Right hindlimb (tissue), 1 donor: Measurements from ENCODE around the gene EPOP.
"Not testable (repeated sequence)": the region's sequence is repeated elsewhere in the genome, so short reads cannot be mapped to it uniquely, and the experiment has no call there.

Experiments used
- DNase-seq: peaks from one replicate; pipeline ENCODE4 v3.0.0-alpha.2; 2018

EPOP gene

DNA sequence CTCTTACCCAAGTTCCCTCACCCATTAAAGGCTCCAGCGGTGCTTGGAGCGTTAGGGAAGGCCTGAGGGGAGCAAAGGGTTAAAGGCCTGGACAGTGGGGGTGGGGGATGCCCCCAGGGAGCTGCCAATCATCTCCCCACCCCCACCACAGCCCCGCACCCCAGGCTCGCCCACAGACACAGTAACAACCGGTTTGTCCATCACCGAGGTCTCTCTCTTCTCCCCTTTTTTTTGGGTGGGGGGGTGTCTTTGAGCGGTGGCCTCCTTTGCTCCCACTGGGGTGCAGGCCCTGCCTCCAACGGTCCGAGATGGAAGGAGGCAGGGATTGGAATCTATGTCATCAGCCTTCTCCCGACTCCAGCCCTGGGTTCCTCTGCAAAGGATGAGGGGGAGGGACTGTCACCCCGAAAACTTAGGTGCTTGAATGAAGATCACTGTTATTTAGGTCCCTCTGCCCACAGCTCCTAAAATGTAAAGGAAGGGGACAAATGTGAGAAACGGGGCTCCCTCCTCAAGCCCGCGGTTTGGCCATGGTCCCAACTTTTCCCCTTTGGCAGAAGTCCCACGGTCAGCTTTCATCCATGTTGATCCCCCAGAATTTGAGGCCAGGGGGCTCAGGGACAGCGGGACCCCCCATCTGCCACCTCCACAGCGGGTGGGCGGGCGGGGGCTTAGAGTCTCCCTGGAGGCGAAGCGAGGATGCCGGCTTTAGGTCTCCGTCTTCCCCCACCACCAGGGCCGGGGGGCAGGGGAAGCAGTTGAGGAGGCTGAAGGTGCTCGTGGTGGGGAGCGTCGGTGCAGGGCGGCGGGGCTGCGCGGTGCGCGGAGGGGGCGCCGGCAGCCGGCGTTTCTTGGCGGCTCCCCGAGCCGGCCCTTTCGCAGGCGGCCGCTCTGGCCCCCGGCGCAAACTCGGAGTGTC is 1.7 kb downstream of the EPOP start:
- no peak for DNase-seq

DNA sequence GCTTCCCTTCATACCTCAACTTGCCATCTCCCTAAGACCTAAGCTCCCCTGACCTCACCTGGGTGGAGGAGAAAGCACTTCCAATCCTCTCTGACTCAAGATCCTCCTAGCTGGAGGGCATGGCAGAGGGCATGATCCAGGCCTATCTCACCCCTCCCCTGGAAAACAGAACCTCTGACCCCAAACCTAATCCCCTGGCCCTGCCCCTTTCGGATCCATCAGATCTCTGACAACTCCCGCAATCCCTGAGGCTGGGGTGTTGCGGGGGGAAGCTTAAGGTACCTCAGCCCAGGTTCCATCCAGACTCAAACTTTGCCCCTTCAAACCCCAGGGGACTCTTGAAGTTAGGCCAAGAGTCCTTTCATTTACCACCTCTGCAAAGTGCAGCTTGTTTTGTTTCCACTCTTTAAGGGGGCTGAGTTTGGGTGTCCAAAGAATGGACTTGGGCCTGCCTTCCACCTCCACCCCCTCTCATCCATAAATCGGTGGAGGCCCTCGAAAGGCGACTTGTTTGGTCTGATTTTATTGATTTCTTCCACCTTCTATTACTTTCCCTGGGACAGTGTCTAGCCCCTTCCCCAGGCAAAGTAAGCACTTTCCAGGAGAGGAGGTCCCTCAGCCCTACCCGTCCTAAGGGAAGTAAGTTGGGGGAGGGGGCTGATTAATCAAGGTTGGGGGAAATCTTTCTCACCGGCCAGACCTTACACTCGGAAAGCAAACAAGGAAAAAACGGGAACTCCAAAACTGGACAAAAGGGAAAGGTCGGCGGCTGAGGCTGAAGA is 2.6 kb downstream of the EPOP start:
- no peak for DNase-seq

DNA sequence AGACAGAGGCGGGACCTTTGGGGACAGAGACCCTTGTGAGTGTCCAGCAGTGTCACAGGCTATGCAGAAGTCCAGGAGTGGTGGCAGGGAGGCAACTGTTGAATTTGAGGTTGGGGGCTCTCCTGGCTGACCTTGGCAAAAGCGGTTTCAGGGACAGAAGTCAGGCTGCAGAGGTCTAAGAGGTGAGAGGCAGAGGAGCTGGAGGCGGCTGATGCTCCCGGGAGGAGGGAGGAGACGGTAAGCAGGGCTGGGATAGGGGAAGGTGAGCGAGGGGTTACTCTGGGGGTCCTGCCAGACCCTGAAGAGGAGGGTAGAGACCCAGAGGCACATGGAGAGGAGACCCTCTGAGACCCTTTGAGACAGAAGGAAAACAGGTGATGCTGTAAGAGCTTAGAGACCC is 5.2 kb downstream of the EPOP start:
- DNase-seq: no peak

DNA sequence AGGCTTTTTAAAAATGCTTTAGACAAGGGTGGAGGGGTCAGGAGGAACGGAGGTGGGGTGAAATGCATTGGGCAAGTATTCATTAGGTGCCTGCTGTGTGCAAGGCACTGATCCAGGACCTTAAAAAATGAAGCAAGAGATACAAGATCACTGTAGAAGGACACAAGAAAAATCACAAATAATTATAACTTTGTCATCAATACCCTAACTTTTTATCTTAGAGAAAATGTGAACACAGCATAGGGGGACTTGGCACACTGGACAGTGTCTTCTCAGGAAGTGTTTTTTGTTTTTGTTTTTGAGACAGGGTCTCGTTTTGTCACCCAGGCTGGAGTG is 7.0 kb downstream of the EPOP start:
- no peak for DNase-seq

DNA sequence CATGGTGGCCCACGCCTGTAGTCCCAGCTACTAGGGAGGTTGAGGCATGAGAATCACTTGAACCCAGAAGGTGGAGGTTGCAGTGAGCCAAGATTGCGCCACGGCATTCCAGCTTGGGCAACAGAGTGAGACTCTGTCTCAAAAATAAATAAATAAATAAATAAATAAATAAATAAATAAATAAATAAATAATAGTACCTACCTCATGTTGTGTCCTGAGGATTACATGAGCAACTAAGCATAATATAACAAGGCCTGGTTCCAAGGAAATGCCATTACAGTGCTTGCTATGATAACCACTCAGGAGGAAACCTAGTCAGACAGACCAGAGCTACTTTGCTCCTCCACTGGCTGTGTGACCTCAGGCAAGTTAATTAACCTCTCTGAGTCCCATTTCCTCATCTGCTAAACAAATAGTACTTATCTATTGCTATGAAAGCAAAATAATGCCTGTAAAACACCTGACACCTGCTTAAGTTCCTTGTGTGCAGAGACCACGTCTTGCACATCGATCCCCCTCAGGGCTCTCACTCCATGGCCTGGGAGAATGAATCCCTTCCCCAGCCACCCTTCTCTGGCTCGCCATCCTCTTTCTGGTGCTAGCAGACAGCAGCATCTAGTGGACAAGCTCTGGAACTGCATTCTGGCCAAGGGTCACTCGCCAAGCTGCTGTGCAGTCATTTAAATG is 7.5 kb downstream of the EPOP start:
- peak; percentile 76 for DNase-seq

DNA sequence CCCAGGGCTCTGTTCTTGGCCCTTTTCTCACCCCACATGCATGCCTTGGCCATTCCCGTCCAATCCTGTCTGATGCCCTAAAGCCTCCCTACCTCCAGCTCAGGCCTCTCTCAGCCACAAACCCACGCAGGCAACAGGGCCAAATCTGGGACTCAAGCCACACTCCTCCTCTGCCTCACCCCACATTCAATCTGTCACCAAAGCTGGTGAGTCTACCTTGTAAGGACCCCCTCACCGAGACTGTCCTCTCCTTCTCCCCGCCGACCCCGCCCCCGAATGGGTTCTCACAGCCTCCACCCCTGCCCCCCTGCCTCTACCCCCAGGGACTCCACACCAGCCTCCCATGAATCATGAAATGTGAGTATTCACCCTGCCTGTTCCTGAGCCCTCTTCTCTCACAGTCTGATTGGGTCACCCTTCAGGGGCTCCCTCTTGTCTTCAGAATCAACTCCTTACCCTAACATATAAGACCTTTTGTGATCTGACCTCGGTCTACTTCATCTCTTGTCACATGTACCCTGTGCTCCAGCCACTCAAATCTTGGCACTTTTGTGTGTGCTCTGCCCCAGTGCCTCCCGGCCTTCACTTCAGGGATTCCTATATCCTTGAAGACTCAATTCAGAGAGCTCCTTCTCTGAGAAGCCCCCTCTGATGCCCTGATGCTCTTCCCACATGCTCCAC is 10.7 kb downstream of the EPOP start:
- no peak for DNase-seq

DNA sequence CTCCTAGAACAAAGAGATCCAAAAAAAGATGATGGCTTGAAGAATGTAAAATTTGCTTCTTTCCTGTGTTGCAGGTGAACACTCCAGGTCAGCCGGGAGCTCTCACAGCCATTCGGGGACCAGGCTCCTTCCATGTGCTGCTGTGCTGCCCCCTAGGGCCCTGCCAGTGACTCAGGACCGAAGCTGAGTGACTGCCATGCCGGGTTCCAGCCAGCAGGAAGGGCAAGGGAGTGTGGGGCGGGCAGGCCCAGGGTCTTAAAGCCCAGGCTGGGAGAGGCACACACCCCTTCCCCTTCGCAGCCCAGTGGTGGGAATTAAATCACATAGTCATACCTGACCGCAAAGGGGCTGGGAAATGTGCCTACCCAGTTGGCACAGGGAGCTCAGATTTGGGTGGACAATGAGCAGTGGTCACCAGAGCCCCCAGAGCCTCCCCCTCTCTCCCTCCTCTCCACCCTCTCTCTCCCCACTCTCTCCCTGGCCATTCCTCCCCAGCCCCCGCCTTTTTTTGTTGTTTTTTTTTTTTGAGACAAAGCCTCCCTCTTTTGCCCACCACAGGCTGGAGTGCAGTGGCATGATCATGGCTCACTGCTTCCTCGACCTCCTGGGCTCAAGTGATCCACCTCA is 11.5 kb downstream of the EPOP start:
- peak; percentile 59 for DNase-seq

DNA sequence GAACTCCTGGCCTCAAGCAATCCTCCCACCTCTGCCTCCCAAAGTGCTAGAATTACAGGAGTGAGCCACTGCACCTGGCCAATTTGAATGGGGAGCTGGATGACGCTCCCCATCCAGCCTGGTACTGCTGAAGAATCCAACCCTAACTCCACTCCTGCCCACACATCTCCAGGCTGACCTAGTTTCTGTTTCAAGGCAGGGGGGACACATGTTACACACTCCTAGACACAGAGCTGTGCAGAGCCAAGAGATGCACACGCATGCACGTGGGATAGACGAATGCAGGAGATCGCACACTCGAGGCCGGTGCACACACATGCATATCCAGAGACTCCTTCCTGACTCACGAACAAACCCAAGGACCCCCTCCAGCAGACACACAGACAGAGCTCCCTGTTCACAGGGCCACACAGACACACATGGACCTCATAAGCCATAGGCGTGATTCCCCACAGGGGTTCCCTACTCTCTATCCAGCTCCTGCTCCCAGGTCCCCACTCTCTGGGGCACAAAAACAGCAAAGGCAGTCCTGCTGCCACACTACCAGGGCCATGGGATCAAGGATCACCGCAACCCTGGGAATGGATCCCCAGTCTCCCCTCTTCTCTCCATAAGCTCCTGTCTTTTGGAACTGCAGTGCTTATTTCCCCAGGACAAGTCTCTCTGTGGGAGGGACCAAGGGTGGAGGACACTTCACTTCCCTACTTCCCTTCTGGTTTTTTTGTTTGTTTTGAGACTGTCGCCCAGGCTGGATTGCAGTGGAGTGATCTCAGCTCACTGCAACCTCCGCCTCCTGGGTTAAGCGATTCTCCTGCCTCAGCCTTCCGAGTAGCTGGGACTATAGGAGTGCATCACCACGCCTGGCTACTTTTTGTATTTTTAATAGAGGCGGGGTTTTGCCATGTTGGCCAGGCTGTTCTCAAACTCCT is 14.4 kb downstream of the EPOP start:
- no peak for DNase-seq

DNA sequence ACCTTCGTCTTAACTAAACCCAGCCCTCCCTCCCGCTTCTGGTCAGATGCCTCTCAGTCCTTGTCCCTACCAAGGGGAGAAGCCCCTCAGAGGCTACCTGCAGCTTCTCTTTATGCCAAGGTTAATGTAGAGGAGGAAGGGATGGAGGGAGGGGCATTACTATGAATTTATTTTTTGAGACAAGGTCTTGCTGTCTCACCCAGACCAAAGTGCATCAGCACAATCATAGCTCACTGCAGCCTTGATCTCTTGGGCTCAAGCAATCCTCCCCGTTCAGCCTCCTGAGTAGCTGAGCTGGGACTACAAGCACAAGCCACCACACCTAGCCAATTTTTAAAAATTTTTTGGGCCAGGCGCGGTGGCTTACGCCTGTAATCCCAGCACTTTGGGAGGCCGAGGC is 15.3 kb downstream of the EPOP start:
- no peak for DNase-seq

DNA sequence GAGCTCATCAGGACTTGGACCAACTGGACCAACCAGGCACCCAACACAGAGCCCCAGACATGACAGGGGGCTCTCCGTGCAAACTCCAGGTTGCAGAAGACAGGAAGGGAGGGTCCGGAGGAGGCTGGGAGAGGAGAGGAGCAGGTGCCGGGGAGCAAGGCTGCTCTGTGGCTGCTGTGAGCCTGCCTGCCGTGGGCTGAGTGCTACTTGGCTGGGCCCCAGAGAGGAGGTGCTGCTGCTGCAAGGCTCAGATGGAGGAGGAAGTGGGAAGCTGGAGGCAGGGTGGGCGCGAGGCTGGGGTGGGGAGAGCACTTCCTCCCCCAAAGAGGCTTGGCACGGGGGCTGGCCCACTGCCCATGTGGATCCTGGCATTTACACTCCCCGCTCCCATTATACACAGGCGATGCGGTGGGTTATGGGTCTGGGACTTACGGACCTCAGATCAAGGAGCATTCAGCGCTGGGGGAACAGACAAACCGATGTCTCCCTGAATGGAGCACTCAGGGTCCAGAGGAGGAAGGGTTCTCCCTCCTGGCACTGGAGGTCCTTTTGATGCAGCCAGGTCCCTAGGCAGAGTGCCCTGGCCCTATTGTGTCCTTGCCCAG is 15.9 kb downstream of the EPOP start:
- DNase-seq: no peak

DNA sequence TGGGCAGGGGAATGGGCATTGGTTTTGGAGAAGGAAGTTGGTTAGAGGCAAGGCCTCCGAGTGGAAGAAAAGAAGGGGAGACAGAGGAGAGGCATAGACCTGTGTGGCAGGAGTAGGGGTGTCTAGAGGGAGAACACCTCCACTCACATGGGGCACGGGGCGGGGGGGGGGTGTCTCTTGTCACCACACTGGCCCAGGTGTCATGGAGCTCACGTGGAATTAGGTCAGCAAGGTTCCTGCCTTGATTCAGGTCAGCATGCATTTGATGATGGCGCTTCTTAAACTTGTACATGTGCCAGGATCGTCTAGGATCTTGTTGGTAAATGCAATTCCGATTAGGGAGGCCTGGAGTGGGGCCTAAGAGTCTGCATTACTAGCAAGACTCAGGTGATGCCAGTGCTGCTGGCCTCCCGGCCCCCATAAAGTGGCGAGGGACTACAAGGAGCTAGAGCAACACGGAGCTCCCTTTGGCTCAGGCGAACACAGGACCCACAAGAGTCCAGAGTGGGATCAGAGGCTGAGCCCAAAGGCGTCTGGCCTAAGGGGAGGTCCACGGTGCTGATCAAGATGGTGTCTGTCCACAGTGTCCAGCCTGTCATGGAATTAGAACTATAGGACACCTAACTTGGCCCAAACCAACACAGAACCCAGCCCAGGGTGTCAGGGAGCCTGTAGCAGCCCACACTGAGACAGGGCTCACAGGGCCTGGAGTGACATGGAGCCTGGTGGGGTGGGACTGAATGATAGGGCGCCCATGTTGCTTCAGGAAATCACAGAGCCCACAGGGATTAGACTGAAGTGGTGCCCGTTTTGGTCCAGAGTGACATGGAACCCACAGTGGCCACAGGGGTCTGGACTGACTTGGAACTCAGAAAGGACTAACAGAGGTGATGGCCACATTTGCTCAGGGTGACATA is 16.7 kb downstream of the EPOP start:
- DNase-seq: no peak

DNA sequence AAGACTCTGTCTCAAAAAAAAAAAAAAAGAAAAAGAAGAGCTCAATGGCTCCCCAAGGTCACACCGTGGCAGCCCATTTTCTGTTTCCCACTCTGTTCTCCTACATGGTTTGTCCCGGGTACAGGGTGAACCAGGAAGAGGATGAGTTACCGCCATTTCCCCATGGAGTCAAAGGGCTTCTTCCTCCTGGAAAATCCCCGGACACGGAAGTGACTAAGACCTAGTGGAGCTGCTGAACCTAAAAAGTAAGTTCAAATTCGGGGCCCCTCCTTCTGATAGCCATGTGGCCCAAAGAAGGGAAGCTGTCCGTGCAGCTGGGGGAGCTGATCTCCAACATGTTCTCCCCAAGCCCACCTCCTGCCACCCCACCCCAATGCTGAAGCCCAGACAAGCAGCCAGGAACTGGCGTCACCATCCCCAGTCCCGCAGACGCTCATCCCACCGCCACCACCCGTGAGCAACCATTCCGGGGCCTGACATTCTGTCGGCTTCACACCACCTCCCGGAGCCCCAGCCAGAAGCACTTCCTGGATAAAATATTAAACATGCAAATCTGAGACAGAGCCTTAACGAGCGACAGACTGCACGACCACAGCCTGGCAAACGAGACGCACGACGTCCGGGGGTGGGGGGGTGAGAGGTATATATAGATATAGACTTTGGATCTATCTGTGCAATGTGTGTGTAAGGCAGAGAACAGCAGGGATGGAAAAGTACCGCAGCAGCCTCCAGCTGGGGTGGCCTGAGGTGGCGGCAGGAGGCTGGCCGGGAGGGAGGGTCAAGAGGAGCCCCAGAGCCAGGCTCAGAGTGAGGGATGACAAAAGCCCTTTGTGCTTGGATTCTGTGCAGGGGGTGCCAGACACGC is 17.6 kb downstream of the EPOP start:
- DNase-seq: no peak

DNA sequence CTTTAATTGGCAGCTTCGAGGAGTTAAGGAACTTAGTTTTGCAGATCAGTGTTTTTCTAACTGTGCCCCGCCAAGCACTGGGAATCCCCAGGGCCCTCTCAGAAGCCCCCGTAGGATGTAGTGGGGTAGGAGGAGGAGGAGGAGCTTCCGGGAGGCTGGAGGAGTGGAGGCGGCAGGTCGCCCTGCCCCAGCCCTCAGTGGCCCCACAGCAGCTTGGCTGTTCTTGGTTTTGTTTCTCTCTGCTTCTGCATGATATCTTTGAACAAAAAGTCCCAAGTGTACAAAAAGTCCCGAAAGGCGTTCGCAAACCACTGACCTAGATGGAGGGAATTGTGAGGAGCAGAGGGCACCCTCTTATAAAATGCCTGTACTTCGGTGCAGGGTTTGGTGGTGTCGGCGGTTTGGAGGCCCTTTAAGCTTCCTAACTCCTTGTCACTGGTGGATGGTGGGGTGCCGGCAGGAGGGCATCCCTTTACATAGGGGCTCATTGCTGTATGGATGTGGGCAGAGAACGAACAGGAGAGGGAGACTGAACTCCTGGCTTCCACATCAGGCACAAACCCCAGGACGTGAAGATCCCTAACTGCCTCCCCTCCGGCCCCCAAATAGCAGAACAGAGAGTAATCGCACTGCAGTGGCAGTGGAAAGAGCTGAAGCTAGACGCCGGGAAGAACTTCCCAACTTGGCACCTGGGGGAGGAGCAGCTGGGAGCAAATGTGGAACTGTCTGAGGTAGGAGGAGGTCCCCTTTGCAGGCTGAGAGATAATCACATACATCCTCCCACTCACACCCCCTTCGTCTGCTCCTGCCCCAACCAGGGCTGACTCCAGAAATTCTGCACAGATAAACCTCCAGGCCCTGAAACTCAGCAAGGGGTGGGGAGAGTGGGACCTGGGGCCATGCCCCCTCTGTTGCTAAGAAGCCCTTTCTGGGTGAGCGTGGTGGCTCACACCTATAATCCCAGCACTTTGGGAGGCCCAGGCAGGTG is 20.1 kb downstream of the EPOP start:
- no peak for DNase-seq

DNA sequence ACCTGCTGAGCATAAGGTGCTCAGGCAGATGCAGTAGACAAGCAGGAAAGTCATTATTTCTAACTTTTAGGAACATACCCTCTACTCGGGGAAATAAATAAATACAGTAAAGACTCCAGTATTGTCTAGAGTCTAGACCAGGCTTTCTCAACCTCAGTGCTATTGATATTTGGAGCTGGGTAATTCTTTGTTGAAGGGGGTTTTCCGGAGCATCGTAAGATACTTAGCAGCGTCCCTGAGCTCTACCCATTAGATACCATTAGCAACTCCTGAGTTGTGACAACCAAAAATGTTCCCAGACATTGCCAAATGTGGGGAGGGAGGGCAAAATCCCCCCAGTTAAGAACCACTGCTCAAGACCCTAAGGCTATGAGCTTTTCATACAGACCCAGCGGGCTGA is 21.1 kb downstream of the EPOP start:
- no peak for DNase-seq

DNA sequence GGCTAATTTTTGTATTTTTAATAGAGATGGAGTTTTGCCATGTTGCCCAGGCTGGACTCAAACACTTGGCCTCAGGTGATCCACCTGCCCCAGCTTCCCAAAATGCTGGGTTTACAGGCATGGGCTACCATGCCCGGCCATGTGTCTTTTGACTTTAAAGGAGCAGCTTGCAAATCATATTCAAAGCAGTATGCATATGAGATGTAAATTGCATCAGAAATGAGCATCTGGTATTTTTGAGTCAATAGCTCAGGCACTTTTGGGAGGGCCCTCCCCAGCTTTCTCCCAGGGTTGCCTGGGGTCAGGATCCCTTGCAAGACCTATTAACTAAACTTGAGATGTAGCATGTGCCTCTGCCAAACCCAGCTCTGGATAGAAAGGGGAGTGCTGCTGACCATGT is 21.5 kb downstream of the EPOP start:
- no peak for DNase-seq

DNA sequence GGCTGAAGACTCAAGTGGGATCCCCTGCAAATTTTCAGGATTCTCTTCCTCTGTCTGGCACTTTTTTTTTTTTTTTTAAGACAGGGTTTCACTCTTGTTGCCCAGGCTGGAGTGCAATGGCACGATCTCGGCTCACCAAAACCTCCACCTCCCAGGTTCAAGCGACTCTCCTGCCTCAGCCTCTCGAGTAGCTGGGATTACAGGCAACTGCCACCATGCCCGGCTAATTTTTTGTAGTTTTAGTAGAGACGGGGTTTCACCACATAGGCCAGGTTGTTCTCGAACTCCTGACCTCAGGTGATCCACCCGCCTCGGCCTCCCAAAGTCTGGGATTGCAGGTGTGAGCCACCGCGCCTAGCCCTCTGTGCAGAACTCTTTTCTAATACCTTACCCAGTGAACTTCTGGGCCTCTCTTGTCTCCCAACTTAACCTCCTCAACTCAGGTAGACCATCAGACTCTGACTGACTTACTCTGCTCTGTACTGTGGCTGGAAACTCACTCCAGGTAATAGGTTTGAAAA is 24.0 kb downstream of the EPOP start:
- DNase-seq: not testable (repeated sequence)

DNA sequence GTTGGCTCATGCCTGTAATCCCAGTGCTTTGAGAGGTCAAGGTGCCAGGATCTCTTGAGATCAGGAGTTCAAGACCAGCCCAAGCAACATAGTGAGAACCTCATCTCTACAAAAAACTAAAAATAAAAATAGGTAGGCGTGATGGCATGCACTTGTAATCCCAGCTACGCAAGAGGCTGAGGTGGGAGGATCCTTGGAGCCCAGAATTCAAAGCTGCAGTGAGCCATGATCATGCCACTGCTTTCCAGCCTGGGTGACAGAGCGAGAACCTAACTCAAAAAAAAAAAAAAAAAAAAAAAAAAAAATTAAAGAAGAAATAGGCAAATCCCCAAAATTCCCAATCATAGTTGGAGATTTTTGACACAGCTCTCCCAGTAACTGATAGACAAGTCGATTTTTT is 36.8 kb downstream of the EPOP start:
- no peak for DNase-seq
